ENCODE measurements around the gene DVL2. TPM values are rescaled to one million over a fixed set of nuclear protein-coding genes. Genes with fewer than 3 reads are reported as not detected.

DVL2 gene
- total RNA-seq, 1 donor from 2014 or later: 46.4 TPM

DNA sequence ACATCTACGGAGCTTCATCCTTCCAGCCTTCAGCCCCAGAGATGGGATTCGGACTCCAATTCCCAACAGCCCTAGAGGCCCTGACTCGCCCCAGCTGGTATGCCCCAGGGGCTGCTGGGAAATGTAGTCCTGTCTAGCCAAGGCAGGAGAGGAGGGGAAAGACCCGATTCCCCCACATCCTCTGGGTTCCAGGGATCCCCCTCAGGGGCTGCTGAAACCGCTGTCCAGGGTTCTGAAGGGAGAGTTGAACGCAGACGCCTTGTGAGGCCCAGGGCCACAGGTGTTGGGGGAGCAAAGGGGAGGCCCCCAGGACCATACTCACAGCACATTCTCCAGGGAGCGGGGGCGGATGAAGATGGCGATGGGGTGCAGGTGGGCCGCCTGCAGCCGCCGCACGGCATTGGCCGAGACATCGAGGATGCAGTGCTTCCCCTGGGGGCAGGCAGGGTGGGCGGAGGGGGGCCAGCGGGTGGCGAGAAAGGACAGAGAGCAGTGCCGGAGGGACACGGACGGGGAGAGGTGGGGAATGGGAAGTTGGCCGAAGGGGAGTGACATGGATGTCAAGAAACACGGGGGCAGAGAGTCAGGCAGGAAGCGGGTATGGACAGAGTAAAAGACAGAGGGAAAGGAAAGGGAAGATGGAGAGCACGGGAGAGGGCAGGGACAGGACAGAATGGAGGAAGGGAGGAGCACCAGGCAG lies 42.6 kb downstream of the DVL2 start:
- Histone ChIP-seq H3K27ac (no peak overlapping the region), H3K4me3 (no peak overlapping the region), H3K4me1 (no peaks in the 10 kb centered on the region), H3K27me3 (ENCODE audit: low read depth) (no peaks in the 10 kb centered on the region), H3K9me3 (no peaks in the 10 kb centered on the region), H3K36me3 (peaks cover 44% of the 10 kb centered on the region)
- intact Hi-C loops (cut with DNase I): no loop called here
- DNase-seq (peak; percentile 57), ATAC-seq (peak; percentile 62 to 71)
- TF ChIP-seq, protein P1, sequence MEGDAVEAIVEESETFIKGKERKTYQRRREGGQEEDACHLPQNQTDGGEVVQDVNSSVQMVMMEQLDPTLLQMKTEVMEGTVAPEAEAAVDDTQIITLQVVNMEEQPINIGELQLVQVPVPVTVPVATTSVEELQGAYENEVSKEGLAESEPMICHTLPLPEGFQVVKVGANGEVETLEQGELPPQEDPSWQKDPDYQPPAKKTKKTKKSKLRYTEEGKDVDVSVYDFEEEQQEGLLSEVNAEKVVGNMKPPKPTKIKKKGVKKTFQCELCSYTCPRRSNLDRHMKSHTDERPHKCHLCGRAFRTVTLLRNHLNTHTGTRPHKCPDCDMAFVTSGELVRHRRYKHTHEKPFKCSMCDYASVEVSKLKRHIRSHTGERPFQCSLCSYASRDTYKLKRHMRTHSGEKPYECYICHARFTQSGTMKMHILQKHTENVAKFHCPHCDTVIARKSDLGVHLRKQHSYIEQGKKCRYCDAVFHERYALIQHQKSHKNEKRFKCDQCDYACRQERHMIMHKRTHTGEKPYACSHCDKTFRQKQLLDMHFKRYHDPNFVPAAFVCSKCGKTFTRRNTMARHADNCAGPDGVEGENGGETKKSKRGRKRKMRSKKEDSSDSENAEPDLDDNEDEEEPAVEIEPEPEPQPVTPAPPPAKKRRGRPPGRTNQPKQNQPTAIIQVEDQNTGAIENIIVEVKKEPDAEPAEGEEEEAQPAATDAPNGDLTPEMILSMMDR (IDR thresholded peaks at IDR 0.05): no peak

DNA sequence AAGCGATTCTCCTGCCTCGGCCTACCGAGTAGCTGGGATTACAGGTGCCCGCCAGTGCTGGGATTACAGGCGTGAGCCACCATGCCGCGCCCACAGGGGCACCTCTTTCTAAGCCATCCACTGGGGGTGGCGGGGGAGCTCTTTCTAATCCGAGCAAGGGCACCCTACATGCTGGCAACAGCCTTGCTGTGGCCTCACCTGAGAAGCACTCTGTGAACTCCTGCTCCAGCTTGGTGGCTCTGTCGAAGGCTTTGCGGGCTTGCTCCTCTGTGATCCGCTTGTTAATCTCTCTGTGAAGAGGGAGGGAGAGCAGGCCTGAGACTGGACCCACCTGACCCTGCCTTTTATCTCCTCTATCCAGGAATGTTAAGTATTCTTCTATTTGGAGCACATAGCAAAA lies 43.2 kb downstream of the DVL2 start:
- no peak overlapping the region for H3K4me3 ChIP-seq
- peak; percentile 31 for DNase-seq
- no peak for ATAC-seq

DNA sequence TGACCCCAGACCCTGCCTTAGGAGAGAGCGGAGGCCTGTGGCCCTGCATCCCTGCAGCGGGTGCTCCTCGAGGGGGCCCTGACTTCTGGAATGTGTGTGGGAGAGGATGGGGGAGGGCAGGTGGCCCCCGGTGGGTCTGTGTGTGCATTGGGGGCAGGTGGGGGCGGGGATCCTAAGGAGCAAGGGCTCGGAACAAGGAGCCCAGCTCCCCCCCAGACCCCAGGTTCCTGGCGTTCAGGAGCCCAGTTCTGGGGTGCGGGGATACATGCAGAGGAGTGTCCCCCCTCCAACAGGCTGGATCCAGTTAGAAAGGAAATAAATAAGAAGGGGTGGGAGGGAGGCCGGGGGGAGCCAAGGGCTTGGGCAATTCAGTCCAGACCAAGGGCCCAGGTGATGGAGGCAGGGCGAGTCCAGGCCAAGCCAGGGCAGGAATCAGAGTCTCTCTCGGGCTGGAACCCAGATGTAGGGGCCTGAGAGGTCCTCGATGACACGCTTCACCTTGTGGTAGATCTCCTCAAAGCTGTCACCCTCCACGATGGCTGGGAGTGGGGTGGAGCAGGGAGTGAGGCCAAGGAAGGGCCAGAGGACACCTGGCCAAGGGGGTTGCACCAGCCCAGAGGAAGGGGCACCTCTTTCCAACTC lies 43.9 kb downstream of the DVL2 start:
- TF ChIP-seq, protein P1 (IDR thresholded peaks at IDR 0.05): no peak

More for the DNA sequence above, 43.2 kb downstream of the DVL2 start:
- Histone ChIP-seq H3K27me3 (ENCODE audit: low read depth) (no peaks in the 10 kb centered on the region), H3K27ac (no peak overlapping the region), H3K4me1 (no peaks in the 10 kb centered on the region), H3K36me3 (peaks cover 37% of the 10 kb centered on the region), H3K9me3 (no peaks in the 10 kb centered on the region)
- intact Hi-C loops (cut with DNase I): no loop called here
- TF ChIP-seq, protein P1 (IDR thresholded peaks at IDR 0.05): no peak

DNA sequence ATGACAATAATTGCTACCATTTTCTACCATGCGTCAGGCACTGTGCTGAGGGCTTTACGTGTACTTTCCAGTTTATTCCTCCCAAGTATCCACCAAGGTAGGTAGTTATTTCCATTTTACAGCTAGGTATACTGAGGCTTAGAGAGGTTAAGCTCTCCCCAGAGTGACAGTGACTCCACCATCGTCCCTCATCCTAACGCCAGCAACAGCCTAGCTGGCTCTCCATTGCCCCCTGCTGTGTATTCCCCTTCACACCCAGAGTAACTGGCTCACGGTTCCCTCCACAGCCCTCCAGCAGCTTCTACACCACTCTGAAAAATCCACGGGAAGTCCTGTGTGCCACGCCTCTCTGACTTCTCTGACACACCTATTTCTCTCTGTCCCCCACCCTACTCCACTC lies 48.1 kb downstream of the DVL2 start:
- Histone ChIP-seq H3K27me3 (ENCODE audit: low read depth) (no peaks in the 10 kb centered on the region), H3K27ac (no peak overlapping the region), H3K4me1 (peaks cover 4% of the 10 kb centered on the region), H3K9me3 (no peaks in the 10 kb centered on the region), H3K4me3 (no peak overlapping the region), H3K36me3 (peaks cover 8% of the 10 kb centered on the region)
- ATAC-seq (peak in 1 of 2 donors; percentile 5), DNase-seq (peak; percentile 15)
- TF ChIP-seq, protein P1 (IDR thresholded peaks at IDR 0.05): no peak
- intact Hi-C loops (cut with DNase I): no loop called here

More for the DNA sequence above, 43.9 kb downstream of the DVL2 start:
- Histone ChIP-seq H3K4me3 (no peak overlapping the region), H3K4me1 (no peaks in the 10 kb centered on the region), H3K27ac (no peak overlapping the region), H3K9me3 (no peaks in the 10 kb centered on the region), H3K36me3 (peaks cover 31% of the 10 kb centered on the region), H3K27me3 (ENCODE audit: low read depth) (no peaks in the 10 kb centered on the region)
- intact Hi-C loops (cut with DNase I): no loop called here
- ATAC-seq (no peak), DNase-seq (peak; percentile 38)

DNA sequence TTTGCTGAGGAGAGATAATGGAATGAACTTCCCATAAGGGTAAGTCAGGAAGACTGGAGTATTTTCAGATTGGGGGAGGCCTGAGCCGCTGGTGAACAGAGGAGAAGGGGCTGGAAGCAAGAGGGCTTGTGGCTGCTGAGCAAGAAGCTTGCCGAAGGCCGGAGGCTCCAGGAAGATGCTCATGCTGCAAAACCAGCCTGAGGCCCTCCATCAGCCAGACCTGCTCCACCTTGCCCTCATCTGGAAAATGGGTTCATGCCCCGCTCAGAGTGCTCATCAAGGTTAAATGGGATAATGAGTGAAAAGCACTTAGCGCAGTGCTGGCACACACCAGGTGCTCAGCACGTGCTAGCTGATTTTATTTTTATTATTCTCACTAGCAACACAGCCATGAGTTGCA lies 49.7 kb downstream of the DVL2 start:
- no peaks in the 10 kb centered on the region for H3K36me3 ChIP-seq
- TF ChIP-seq, protein P1 (IDR thresholded peaks at IDR 0.05): no peak
- intact Hi-C loops (cut with DNase I): no loop called here
- no peak for ATAC-seq
- no peaks in the 10 kb centered on the region for H3K9me3 ChIP-seq
- H3K27ac ChIP-seq: no peak overlapping the region
- H3K27me3 ChIP-seq (ENCODE audit: low read depth): no peaks in the 10 kb centered on the region
- H3K4me3 ChIP-seq: no peak overlapping the region
- H3K4me1 ChIP-seq: peaks cover 4% of the 10 kb centered on the region
- DNase-seq: peak; percentile 20
